ENCODE measurements around the gene INPP5K.
"Not testable (repeated sequence)": the region's sequence is repeated elsewhere in the genome, so short reads cannot be mapped to it uniquely, and the experiment has no call there.

INPP5K gene

DNA sequence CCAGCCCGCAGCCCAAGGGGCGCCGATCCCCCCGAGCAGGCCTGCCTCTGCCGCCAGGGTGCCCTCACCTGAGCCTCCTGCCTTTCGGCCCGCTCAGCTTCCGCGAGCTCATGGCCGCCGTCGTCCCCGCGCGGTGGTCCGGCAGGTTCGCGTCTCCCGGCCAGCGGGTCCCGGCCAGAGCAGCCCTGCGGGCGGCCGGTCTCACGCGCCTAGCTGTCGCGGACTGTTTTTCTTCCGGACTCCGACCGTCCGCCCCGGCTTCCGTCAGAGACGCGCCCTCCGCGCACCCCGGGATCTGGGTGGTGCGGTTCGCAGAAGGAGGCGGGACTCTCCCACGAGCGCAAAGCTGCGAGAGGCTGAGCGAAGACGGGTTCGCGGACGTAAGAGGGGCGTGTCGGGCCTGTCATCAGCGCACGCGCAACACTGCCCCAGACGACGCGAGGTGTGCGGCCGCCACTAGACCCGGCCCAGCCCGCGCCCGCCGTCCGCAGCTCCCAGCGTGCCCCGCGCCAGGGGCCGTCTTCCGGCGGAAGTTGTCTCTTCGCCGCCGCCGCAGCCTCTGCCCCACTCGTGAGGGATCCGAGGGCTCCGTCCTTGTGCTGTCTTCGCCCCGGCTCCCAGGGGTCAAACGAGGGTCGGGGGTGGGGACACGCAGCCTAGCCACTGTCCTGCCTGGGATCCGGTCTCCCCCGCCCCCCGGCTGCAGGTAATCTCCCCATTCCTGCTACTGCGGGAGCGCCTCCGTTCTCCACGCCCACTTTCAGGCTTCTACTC lies at the start of gene INPP5K:
INPP5K (minus strand) TSS at position 225 of the 774 bp plus-strand sequence; CDS start at position 112, 113 bp downstream.
- DNase-seq = peak; percentile 95

GRCh38 chr17:1565877-1566276 lies 49.5 kb upstream of the INPP5K start:
- no peak for DNase-seq

DNA sequence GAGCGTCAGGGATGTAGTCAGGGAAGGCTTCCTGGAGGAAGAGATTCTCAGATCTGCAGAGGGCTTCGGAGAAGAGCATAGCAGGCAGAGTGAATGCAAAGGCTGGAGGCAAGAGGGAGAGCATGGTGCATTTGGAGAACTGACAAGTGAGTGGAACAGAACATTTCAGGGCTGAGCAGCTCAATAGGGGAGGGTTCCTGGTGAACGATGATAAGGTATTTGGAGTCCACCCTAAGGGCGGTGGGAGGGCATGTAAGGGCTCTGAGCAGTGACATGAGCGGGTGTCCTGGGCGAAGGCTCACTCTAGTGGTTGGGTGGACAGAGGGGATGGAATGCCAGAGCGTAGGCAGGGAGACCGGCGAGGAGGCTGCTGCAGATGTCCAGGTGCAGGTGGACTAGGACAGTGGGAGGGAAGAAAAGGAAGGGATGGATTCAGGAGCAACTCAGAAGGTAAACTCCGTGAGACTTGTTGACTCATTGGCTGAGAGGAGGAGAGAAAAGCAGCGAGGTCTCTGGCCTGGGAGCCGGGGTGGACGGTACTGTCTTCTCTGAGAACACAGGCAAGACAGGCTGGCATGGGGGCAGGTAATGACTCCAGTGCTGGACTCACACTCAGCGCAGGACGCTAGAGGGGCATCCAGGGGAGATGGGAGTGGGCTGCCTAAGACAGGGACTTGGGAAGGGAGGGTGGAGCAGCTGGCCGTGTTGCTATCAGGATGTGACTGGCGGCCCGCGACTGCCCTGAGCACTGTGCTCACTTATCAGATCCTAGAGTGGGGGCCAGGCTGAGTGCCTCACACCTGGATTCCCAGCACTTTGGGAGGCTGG lies 47.6 kb upstream of the INPP5K start:
- no peak for DNase-seq

DNA sequence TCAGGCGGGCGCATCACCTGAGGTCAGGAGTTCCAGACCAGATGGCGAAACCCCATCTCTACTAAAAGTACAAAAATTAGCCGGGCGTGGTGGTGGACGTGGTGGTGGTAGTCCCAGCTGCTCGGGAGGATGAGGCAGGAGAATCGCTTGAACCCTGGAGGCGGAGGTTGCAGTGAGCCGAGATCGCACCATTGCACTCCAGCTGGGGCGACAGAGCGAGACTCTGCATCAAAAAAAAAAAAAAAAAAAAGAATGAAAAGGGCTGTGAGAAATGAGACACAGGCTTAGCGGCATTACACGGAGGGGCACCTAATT lies 47.0 kb upstream of the INPP5K start:
- not testable (repeated sequence) for DNase-seq

DNA sequence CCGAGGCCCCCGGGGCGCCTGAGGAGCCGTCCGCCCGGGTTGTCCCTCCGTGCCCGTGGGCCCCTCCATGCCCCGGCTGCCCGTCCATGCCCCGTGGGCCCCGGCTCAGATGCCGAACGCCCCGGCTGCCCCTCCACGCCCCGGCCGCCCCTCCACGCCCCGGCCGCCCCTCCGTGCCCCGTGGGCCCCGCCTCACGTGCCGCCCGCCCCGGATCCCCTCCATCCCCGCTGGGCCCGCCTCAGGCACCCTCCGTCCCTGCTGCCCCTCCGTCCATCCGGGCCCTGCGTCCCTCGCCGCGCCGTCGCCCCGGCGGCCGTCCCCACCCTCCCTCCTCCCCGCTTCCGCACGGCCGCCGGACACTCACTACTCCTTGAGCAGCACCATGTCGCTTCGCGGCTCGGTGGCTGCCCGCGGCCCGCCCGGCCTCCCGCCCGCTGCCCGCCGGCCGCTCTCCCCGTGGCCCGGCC lies 45.8 kb upstream of the INPP5K start:
- no peak for DNase-seq

- peak; percentile 40 for DNase-seq
Measured at GRCh38 chr17:1561420-1562175, 45.2 kb upstream of the INPP5K start.

- DNase-seq = no peak
Measured at GRCh38 chr17:1560858-1561355, 44.5 kb upstream of the INPP5K start.

GRCh38 chr17:1560101-1560857 lies 43.9 kb upstream of the INPP5K start:
- DNase-seq = no peak

- DNase-seq = no peak
Measured at GRCh38 chr17:1559047-1560043, 42.9 kb upstream of the INPP5K start.

DNA sequence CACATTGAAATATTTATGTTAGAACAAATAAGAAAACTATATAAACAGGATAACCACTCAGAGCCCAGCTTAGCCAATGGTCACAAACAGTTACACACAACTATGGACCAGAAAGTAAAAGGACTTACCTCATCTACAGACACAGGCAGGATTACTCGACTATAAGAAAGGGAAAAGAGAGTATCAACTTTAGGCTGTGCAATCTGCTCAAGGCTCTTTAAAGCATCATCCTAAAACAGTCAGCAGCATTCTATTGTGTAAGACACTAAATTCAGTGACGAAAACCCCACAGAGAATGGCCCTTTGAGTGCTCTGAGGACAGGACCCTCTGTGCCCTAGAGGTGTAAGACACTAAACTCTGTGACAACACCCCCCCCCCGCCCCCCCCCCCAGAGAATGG lies 42.0 kb upstream of the INPP5K start:
- no peak for DNase-seq

DNA sequence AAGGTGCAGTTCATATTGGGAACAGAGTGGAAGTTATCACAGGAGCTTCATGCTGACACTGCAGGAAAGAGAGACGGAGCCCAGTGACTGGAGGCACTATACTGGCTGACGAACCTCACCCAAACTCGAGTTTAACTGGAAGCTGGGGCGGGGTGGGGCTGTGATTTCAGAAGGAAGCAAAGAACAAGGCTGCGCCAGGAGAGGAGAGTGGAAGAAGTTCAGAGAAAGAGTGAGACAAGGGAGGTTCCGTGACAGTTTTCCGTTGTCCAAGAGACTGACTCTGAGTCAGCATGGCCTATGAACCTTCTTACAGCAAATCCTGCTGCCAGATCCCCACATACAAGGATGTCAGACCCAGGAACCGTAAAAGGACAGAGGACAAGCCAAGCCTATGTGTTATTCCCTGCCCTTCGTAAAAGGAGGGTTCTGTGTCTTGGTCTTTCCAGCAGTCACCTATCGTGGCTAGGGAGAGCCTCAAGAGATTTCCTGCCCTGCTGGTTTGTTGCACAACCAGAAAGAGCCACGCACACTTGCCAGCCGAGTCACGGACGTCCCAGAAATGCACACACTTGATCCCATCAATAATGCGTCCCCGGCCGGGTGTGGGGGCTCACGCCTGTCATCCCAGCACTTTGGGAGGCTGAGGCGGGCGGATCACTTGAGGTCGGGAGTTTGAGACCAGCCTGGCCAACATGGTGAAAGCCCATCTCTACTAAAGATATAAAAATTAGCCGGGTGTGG lies 41.1 kb upstream of the INPP5K start:
- no peak for DNase-seq

DNA sequence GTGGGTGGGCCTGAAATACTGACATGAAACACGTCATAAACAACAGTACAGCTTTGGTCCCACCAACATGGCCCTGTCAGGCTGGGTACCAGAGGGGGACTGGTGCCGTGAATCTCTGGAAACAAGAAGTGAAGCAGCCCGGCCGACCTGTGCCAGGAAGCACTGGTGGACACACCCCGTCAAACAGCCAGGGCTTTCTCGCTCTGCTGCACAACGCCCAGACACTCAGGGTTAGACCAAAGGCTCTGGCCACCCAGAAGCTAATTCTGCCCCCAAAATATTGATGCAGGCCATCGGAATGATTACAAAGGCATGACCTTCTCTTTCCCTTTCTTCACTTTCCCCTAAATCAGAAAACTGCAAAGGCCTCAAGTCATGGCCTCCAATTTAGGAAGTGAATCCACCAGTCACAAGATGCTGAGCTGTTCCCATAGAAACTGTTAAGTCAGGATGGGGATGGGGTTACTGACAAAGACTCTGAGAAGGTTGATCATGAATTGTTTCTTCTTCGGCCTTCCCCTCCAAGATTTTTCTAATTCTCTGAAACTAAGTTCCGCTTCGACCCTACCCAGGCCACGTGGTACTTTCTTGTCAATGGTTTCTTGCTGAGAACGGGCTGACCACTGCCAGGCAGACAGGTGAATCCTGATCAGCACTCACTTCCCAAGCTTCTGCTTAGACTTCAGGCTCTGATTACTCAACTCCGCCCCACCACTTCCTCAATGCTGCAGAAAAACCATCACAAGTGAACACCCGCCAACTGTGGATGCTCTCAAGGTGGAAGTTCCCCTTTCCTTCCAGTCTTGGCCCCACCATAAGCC lies 39.4 kb upstream of the INPP5K start:
- no peak for DNase-seq

GRCh38 chr17:1554751-1555540 lies 38.5 kb upstream of the INPP5K start:
- no peak for DNase-seq

DNA sequence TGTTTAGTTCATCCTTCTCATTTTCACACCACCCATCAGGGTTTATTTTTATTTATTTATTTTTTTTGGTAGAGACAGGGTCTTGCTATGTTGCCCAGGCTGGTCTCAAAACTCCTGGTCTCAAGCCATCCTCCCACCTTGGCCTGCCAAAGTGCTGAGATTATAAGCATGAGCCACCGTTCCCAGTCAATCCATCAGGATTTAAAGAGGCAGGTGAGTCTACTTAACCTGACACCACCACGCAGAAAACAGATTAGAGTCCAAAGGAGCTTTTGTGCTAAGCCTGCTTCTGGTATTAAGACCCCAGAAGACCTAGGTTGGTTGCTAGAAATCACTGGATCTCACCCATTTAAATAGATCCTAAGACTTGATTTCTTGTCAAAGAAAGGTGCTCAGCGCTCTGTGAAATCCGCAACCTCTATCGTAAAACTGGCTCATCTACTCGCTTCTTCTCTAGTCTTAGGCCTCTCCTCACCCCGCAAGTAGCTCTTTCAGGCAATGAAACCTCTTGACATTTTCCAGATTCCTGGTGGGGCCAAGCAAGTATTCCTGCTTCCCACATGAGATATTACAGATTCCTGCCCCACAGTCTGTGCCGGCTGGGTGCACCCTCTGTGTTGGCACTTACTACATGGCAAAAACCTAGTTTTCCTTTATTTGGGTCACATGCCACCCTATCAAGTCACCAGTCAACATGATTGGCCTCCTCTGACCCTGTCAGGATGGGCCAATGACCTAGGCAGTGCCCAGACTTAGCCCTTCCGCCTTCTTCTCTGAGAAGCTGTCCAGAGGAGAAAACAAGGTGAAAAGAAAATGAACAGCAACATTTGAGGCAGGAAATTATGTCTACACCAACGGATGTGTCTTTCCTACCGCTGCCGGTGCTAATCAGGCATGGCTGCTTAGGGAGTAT lies 37.2 kb upstream of the INPP5K start:
- no peak for DNase-seq

GRCh38 chr17:1552932-1553331 lies 36.5 kb upstream of the INPP5K start:
- DNase-seq = no peak

DNA sequence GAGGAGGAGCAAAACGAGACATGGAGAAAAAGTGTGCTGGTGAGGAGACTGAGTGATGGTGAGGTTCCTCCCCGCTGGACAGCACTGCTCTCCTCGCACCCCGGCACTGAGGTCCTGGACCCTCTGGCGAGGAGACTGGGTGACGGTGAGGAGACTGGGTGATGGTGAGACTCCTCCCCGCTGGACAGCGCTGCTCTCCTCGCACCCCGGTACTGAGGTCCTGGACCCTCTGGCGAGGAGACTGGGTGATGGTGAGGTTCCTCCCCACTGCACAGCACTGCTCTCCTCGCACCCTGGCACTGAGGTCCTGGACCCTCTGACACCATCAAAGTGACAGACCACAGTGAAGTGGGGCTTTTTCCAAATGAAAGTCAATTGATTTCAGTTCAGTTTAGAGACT lies 35.3 kb upstream of the INPP5K start:
- DNase-seq = no peak

DNA sequence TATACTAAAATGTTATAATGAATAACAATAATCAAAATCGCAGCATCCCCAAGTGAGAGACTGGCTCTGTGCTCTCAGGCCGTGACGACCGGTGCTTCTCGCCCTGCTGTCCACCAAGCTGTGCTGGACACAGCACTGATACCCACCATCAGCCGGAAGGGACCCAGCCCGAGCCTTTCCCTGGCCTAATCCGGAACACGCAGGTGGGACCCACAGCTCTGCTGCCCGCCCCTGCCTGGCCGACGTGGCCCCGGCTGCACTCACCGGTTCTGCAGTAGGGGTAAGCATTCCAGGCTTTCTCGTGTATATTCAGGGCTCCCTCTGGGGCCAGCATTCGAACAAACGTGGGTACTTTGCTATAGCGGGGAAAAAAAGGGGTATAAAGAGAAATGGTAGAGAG lies 31.6 kb upstream of the INPP5K start:
- no peak for DNase-seq
